Measurements from ENCODE around the gene NR2F1.

The NR2F1 gene

GRCh38 chr5:93591323-93591945, 8.4 kb downstream of the NR2F1 start:
- no peak for DNase-seq

GRCh38 chr5:93592883-93593282, 9.9 kb downstream of the NR2F1 start:
- no peak for DNase-seq

GRCh38 chr5:93593476-93594131, 10.6 kb downstream of the NR2F1 start:
- no peak for DNase-seq

GRCh38 chr5:93594591-93595419, 11.8 kb downstream of the NR2F1 start:
- no peak for DNase-seq

- no peak for DNase-seq
Measured at GRCh38 chr5:93595420-93596147, 12.6 kb downstream of the NR2F1 start.

GRCh38 chr5:93596310-93596675, 13.3 kb downstream of the NR2F1 start:
- DNase-seq: no peak

GRCh38 chr5:93596676-93597490, 13.9 kb downstream of the NR2F1 start:
- DNase-seq: no peak

GRCh38 chr5:93598091-93599000, 15.3 kb downstream of the NR2F1 start:
- DNase-seq: no peak

- no peak for DNase-seq
Measured at GRCh38 chr5:93599001-93599379, 16.0 kb downstream of the NR2F1 start.

- DNase-seq: no peak
Measured at GRCh38 chr5:93599399-93600120, 16.5 kb downstream of the NR2F1 start.

GRCh38 chr5:93600409-93601070, 17.5 kb downstream of the NR2F1 start:
- no peak for DNase-seq

- DNase-seq: no peak
Measured at GRCh38 chr5:93601071-93601801, 18.2 kb downstream of the NR2F1 start.

- no peak for DNase-seq
Measured at GRCh38 chr5:93601802-93602155, 18.8 kb downstream of the NR2F1 start.

- no peak for DNase-seq
Measured at GRCh38 chr5:93602241-93603077, 19.4 kb downstream of the NR2F1 start.

- no peak for DNase-seq
Measured at GRCh38 chr5:93603078-93603792, 20.2 kb downstream of the NR2F1 start.

- DNase-seq: no peak
Measured at GRCh38 chr5:93603793-93604643, 21.0 kb downstream of the NR2F1 start.

Measured in NCI-H1930 (cell line).